Lung (tissue), 12 donors: ENCODE measurements around the gene PRRT2. TPM values are rescaled to one million over a fixed set of nuclear protein-coding genes. Genes with fewer than 3 reads are reported as not detected.

Experiments
- ATAC-seq: fragments of 200-7000 bp; cut with Tn5 transposase; one replicate; pipeline ENCODE4 v1.9.1; 2020; ENCODE audit warnings: moderate number of reproducible peaks; ENCODE audit not compliant: insufficient read depth, low FRiP score
- DNase-seq, 3 donors: peaks; one replicate each; pipeline ENCODE4 v3.0.0-alpha.2; 2013 to 2017
- H3K27ac ChIP-seq, 2 donors: one replicate each; pipeline ENCODE4 v1.5.1; 2013; ENCODE audit warnings: mild to moderate bottlenecking in 2 of 2, moderate library complexity in 2 of 2, control low read depth in 1 of 2, inconsistent platforms in 1 of 2, low read depth in 1 of 2, low read length in 1 of 2
- H3K27me3 ChIP-seq, 3 donors: one replicate each; pipeline ENCODE4 v1.5.1; 2013; ENCODE audit warnings: low read length in 2 of 3; ENCODE audit not compliant: control insufficient read depth in 3 of 3, insufficient read depth in 3 of 3
- H3K36me3 ChIP-seq, 4 donors: one replicate each; pipeline ENCODE4 v1.5.1; 2013; ENCODE audit warnings: low read length in 4 of 4, mild to moderate bottlenecking in 1 of 4, moderate library complexity in 1 of 4; ENCODE audit not compliant: control insufficient read depth in 4 of 4, insufficient read depth in 4 of 4
- H3K4me1 ChIP-seq, 5 donors: one replicate each; pipeline ENCODE4 v1.5.1; 2013; ENCODE audit warnings: low read length in 5 of 5, mild to moderate bottlenecking in 2 of 5, moderate library complexity in 1 of 5; ENCODE audit not compliant: control insufficient read depth in 5 of 5, insufficient read depth in 5 of 5
- H3K4me3 ChIP-seq: one replicate; pipeline ENCODE4 v1.5.1; 2013; ENCODE audit warnings: mild to moderate bottlenecking, control low read depth, moderate library complexity
- H3K9ac ChIP-seq, 2 donors: one replicate each; pipeline ENCODE4 v1.5.1; 2013; ENCODE audit warnings: low read length in 2 of 2, control low read depth in 1 of 2; ENCODE audit not compliant: insufficient read depth in 1 of 2
- H3K9me3 ChIP-seq, 4 donors: one replicate each; pipeline ENCODE4 v1.5.1; 2013; ENCODE audit warnings: low read length in 3 of 4, mild to moderate bottlenecking in 1 of 4, moderate library complexity in 1 of 4; ENCODE audit not compliant: control insufficient read depth in 4 of 4, insufficient read depth in 3 of 4
- CTCF ChIP-seq: IDR thresholded peaks from 2 replicates; pipeline ENCODE4 v1.5.1; 2012; ENCODE audit warnings: mild to moderate bottlenecking; ENCODE audit errors: control extremely low read depth, extremely low read depth
- WGBS, 2 donors: extraction: QIAGEN DNeasy Blood & Tissue Kit; methylation state at CpG; one replicate each; pipeline ENCODE4 v1.1.7; 2013; 5-methylcytosine and 5-hydroxymethylcytosine counted together
- polyA plus RNA-seq, 2 donors: library from polyadenylated mRNA; stranded (reverse); fragments of 200-250 nt; gene quantifications; one replicate each; pipeline ENCODE4 v1.2.1, GENCODE V29; 2013
- total RNA-seq, 2 donors: library from RNA; depleted of rRNA in 1 of 2; stranded (reverse); fragments of >200 nt in 1 of 2; gene quantifications; one replicate each; pipeline ENCODE4 v1.2.1, GENCODE V29; 2014 to 2021
- donor health status: control.
- donor health status: control.
- donor health status: Bipolar disorder and iron deficiency.
- donor health status: healthy.
- donor health status: DM: yes; HTN: yes; CAD: no.

Gene PRRT2
- total and polyA plus RNA-seq, 4 donors = 0.49 to 6.5 (median 1.5) TPM

GRCh38 chr16:29789775-29790182, 22.2 kb upstream of the PRRT2 start:
- no peak for TF ChIP-seq CTCF
- H3K4me1 ChIP-seq = peaks cover 4 to 28% (median 6%) of the 10 kb centered on the region in 5 donors
- H3K27me3 ChIP-seq = no peaks in the 10 kb centered on the region
- H3K9me3 ChIP-seq = no peaks in the 10 kb centered on the region
- 60 to 68% methylated on average over 20 of the region's 20 CpGs for WGBS, 2 donors
- H3K36me3 ChIP-seq = peaks cover 0 to 3% (median 1%) of the 10 kb centered on the region in 4 donors
- H3K9ac ChIP-seq = peak overlapping the region in 1 of 2 donors; percentile 81
- H3K4me3 ChIP-seq = peak overlapping the region; percentile 24
- DNase-seq = no peak
- peak overlapping the region; percentile 86 to 96 for H3K27ac ChIP-seq
- ATAC-seq = peak; percentile 17

GRCh38 chr16:29790183-29790948, 21.6 kb upstream of the PRRT2 start, which contains the start of gene KIF22:
Gene KIF22 (plus strand): TSS chr16:29790751. CDS start chr16:29790760, 9 bp downstream.
- Histone ChIP-seq H3K9me3 (no peaks in the 10 kb centered on the region), H3K36me3 (peaks cover 0 to 3% (median 1%) of the 10 kb centered on the region in 4 donors), H3K9ac (peak within 1 kb of the TSS; percentile 80 to 81), H3K27me3 (no peaks in the 10 kb centered on the region), H3K27ac (peak within 1 kb of the TSS; percentile 86 to 96), H3K4me1 (peaks cover 4 to 26% (median 6%) of the 10 kb centered on the region in 5 donors), H3K4me3 (peak within 1 kb of the TSS; percentile 71)
- TF ChIP-seq CTCF = peak; percentile 71
- peak; percentile 99 to 100 (median 99) for DNase-seq
- 1% methylated on average over 64 to 67 of the region's 67 CpGs for WGBS, 2 donors
- peak; percentile 99 for ATAC-seq

- H3K4me1 ChIP-seq = peaks cover 2 to 23% (median 6%) of the 10 kb centered on the region in 5 donors
- WGBS, 2 donors = 2% methylated on average over 31 of the region's 31 CpGs
- peak overlapping the region; percentile 40 to 57 for H3K27ac ChIP-seq
- H3K4me3 ChIP-seq = peak overlapping the region; percentile 71
- no peak for DNase-seq
- H3K36me3 ChIP-seq = peaks cover 0 to 3% (median 1%) of the 10 kb centered on the region in 4 donors
- TF ChIP-seq CTCF = no peak
- no peaks in the 10 kb centered on the region for H3K9me3 ChIP-seq
- ATAC-seq = no peak
- no peaks in the 10 kb centered on the region for H3K27me3 ChIP-seq
- H3K9ac ChIP-seq = peak overlapping the region; percentile 63 to 80
Measured at GRCh38 chr16:29790949-29791844, 20.8 kb upstream of the PRRT2 start.
